Choroid plexus epithelial cell (primary cell): ENCODE results near the gene CCDC187.
"Not testable (repeated sequence)": the region's sequence is repeated elsewhere in the genome, so short reads cannot be mapped to it uniquely, and the experiment has no call there.

Experiments
- DNase-seq: peaks from one replicate; pipeline ENCODE4 v3.0.0-alpha.2; 2010; ENCODE audit warnings: low read depth
- H3K4me3 ChIP-seq: 2 replicates; pipeline ENCODE4 v1.5.1; 2011; ENCODE audit warnings: low read depth, mild to moderate bottlenecking, control low read depth, low read length, moderate library complexity
- TF ChIP-seq, protein P1 (sequence below): conservative IDR thresholded peaks from 2 replicates; pipeline ENCODE4 v1.5.1; 2011; ENCODE audit warnings: low read depth, mild to moderate bottlenecking, control low read depth, inconsistent platforms, low read length, moderate library complexity

CCDC187 gene

GRCh38 chr9:136241542-136241941 is 62.4 kb downstream of the CCDC187 start:
- TF ChIP-seq, protein P1, sequence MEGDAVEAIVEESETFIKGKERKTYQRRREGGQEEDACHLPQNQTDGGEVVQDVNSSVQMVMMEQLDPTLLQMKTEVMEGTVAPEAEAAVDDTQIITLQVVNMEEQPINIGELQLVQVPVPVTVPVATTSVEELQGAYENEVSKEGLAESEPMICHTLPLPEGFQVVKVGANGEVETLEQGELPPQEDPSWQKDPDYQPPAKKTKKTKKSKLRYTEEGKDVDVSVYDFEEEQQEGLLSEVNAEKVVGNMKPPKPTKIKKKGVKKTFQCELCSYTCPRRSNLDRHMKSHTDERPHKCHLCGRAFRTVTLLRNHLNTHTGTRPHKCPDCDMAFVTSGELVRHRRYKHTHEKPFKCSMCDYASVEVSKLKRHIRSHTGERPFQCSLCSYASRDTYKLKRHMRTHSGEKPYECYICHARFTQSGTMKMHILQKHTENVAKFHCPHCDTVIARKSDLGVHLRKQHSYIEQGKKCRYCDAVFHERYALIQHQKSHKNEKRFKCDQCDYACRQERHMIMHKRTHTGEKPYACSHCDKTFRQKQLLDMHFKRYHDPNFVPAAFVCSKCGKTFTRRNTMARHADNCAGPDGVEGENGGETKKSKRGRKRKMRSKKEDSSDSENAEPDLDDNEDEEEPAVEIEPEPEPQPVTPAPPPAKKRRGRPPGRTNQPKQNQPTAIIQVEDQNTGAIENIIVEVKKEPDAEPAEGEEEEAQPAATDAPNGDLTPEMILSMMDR = no peak
- no peak overlapping the region for H3K4me3 ChIP-seq
- no peak for DNase-seq

GRCh38 chr9:136240941-136241340 is 63.0 kb downstream of the CCDC187 start:
- no peak overlapping the region for H3K4me3 ChIP-seq

GRCh38 chr9:136239983-136240330 is 63.9 kb downstream of the CCDC187 start:
- no peak overlapping the region for H3K4me3 ChIP-seq
- DNase-seq = no peak

More at GRCh38 chr9:136240941-136241340, 63.0 kb downstream of the CCDC187 start:
- DNase-seq = no peak
- TF ChIP-seq, protein P1 = no peak

GRCh38 chr9:136239135-136239982 is 64.5 kb downstream of the CCDC187 start:
- H3K4me3 ChIP-seq = no peak overlapping the region
- TF ChIP-seq, protein P1 = no peak
- no peak for DNase-seq

More at GRCh38 chr9:136239983-136240330, 63.9 kb downstream of the CCDC187 start:
- TF ChIP-seq, protein P1 = no peak

- TF ChIP-seq, protein P1 = no peak
- no peak overlapping the region for H3K4me3 ChIP-seq
- DNase-seq = no peak
Measured at GRCh38 chr9:136238342-136238732, 65.6 kb downstream of the CCDC187 start.

DNA sequence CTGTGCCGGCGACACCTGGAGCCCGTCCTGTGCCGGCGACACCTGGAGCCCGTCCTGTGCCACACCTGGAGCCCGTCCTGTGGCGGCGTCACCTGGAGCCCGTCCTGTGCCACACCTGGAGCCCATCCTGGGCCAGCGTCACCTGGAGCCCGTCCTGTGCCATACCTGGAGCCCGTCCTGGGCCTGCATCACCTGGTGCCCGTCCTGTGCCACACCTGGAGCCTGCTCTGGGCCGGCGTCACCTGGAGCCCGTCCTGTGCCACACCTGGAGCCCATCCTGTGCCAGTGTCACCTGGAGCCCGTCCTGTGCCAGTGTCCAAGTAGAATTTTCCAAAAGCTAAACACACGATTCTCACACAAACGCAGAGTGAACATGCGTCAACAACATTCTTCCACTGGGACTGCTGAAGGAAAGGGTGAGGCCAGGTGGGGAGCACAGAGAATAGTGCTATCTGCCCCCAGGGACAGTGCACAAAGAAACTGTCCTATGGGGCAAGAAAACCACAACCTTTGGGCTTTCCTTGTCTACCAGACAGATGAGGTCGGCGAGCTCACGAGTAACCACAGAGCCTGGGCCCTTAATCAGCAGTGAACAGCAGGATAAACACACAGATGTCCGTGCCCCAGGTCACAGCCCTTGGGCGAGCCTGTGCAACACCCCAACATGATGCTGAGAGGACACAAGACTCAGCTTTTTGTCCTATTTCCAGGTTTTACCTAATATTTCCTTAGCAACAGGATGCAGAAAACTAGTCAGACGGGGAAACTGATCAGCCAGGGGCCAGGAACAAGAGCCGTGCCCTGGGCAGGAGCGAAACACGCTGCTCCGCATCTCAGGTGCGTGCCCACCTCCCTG is 66.2 kb downstream of the CCDC187 start:
- TF ChIP-seq, protein P1 = no peak

GRCh38 chr9:136236471-136237410 is 67.2 kb downstream of the CCDC187 start:
- not testable (repeated sequence) for H3K4me3 ChIP-seq, DNase-seq

More for the DNA sequence above, 66.2 kb downstream of the CCDC187 start:
- no peak for DNase-seq
- no peak overlapping the region for H3K4me3 ChIP-seq
